Sigmoid colon (tissue), 3 donors: ENCODE measurements around the gene CATSPER2.
"Not testable (repeated sequence)": the region's sequence is repeated elsewhere in the genome, so short reads cannot be mapped to it uniquely, and the experiment has no call there.

Experiments used
- CTCF ChIP-seq, 4 experiments: fragments of 450-650 bp in 3 of 4; fragments of 200-600 bp in 1 of 4; IDR thresholded peaks; one replicate each; pipeline ENCODE4 v1.5.1; 2016 to 2019; ENCODE audit warnings: antibody characterized with exemption in 4 of 4, mild to moderate bottlenecking in 3 of 4, moderate library complexity in 2 of 4
- POLR2A ChIP-seq, 2 donors: fragments of 450-650 bp; IDR thresholded peaks; one replicate each; pipeline ENCODE4 v1.6.1; 2016; ENCODE audit warnings: antibody characterized with exemption in 2 of 2, mild to moderate bottlenecking in 2 of 2, moderate library complexity in 2 of 2

GRCh38 chr15:43592841-43593240 is 55.8 kb downstream of the CATSPER2 start:
- not testable (repeated sequence) for TF ChIP-seq CTCF, POLR2A (IDR thresholded peaks at IDR 0.05)
